Left ventricle myocardium inferior (tissue), 1 donor: Measurements from ENCODE around the gene ADARB1. TPM values are rescaled to one million over a fixed set of nuclear protein-coding genes. Genes with fewer than 3 reads are reported as not detected.

Experiments used
- DNase-seq: peaks from one replicate; pipeline ENCODE4 v3.0.0-alpha.2; 2020
- H3K27ac ChIP-seq: fragments of 200-600 bp; replicated peaks from 2 replicates; pipeline ENCODE4 v1.8.0; 2021
- H3K27me3 ChIP-seq: fragments of 200-600 bp; 2 replicates; pipeline ENCODE4 v1.8.0; 2021; ENCODE audit warnings: low read depth
- H3K36me3 ChIP-seq: fragments of 200-600 bp; 2 replicates; pipeline ENCODE4 v1.8.0; 2021
- H3K4me1 ChIP-seq: fragments of 200-600 bp; 2 replicates; pipeline ENCODE4 v1.8.0; 2021
- H3K4me3 ChIP-seq: fragments of 200-600 bp; 2 replicates; pipeline ENCODE4 v1.8.0; 2021; ENCODE audit warnings: mild to moderate bottlenecking, moderate library complexity
- H3K9me3 ChIP-seq: fragments of 200-600 bp; replicated peaks from 2 replicates; pipeline ENCODE4 v1.8.0; 2021
- intact Hi-C: fragments of 100-400 bp; cut with micrococcal nuclease; formaldehyde crosslinking; loops from one replicate; pipeline ENCODE4 v1.11.0; 2022
- total RNA-seq: library from RNA; stranded (reverse); fragmentation: NEBNext Ultra II Directional; extraction: Animal tissue kit (Norgen Biotek cat#: 25700); gene quantifications from one replicate; pipeline ENCODE4 v1.2.1, GENCODE V29; 2021
- TF ChIP-seq, protein P1 (sequence below): fragments of 200-600 bp; IDR thresholded peaks from 2 replicates; pipeline ENCODE4 v1.8.0; 2021; ENCODE audit warnings: antibody characterized with exemption, mild to moderate bottlenecking, borderline replicate concordance
- donor health status: DM: no; HTN: yes; CAD: no; lungs with severe emphysema.

ADARB1 gene
- total RNA-seq, 1 donor from 2014 or later: 15.5 TPM

DNA sequence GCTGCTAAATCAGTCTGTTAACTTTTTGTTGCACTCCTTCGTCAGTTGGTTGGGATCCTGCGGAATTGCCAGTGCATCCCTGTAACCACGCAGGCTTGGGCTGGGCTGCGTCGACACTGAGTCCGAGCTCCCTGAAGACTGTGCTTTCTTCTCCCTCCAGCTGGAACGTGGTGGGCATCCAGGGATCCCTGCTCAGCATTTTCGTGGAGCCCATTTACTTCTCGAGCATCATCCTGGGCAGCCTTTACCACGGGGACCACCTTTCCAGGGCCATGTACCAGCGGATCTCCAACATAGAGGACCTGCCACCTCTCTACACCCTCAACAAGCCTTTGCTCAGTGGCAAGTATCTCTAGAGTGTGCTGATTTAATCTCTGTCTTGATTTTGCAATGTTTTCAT lies 130.0 kb downstream of the ADARB1 start:
- no peaks in the 10 kb centered on the region for H3K4me1 ChIP-seq
- TF ChIP-seq, protein P1, sequence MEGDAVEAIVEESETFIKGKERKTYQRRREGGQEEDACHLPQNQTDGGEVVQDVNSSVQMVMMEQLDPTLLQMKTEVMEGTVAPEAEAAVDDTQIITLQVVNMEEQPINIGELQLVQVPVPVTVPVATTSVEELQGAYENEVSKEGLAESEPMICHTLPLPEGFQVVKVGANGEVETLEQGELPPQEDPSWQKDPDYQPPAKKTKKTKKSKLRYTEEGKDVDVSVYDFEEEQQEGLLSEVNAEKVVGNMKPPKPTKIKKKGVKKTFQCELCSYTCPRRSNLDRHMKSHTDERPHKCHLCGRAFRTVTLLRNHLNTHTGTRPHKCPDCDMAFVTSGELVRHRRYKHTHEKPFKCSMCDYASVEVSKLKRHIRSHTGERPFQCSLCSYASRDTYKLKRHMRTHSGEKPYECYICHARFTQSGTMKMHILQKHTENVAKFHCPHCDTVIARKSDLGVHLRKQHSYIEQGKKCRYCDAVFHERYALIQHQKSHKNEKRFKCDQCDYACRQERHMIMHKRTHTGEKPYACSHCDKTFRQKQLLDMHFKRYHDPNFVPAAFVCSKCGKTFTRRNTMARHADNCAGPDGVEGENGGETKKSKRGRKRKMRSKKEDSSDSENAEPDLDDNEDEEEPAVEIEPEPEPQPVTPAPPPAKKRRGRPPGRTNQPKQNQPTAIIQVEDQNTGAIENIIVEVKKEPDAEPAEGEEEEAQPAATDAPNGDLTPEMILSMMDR: no peak
- H3K36me3 ChIP-seq: peaks cover 43% of the 10 kb centered on the region
- DNase-seq: no peak
- no peak overlapping the region for H3K4me3 ChIP-seq
- no peaks in the 10 kb centered on the region for H3K27me3 ChIP-seq
- H3K9me3 ChIP-seq: no peaks in the 10 kb centered on the region
- intact Hi-C loops: no loop called here
- H3K27ac ChIP-seq: no peak overlapping the region

DNA sequence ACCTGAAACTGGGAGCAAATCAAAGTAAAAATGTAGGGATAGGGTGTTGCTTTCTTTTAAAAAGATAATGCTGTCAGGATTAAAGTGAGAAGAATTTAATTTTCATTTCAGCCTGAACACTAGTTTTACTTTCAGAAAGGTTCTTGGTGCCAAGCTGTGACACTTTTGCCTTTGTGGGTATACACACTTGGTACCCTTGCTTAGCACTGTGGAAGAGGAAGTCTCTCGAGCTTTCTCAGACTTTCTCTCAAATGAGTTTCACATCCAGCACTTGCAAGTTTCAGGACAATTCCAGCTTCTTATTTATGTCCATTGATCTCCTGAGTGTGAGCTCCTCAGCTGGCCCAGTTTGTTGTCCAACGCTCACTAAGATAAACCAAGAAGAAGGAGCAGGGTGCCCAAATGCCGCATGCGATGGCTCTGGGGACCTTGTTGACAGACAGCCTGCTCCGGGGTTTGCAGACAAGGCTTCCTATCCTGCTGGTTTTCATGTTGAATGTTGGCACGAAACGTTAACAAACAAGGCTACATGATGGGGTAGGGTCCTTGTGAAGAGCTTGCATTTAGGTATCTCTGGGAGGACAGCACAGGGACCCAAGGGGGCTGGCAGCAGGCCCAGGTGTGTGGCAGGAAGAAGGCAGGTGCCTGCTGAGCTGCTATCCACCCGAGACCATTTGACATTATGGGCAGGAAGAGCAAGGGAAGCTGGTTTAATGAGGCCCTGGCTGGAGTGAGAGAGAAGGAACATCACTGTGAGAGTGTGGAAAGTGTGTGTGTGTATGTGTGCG lies 133.7 kb downstream of the ADARB1 start:
- H3K27me3 ChIP-seq: no peaks in the 10 kb centered on the region
- peaks cover 74% of the 10 kb centered on the region for H3K36me3 ChIP-seq
- TF ChIP-seq, protein P1: no peak
- no peak overlapping the region for H3K27ac ChIP-seq
- DNase-seq: no peak
- H3K4me1 ChIP-seq: no peaks in the 10 kb centered on the region
- intact Hi-C loops: no loop called here
- H3K9me3 ChIP-seq: no peaks in the 10 kb centered on the region
- no peak overlapping the region for H3K4me3 ChIP-seq

DNA sequence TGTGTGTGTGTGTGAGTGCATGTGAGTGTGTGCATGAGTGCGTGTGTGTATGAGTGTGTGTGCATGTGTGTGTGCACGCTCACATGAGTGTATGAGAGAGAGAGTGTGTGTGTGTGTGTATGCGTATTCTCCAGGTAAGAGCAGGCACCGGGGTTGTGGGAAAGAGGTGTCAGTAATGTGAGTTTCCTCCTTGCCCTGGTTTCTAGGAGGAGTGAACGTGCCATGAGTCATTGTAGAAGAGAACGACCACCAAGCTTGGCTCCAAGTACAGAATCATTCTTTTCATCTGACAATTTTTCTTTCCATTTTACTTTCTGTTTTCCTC lies 134.2 kb downstream of the ADARB1 start:
- H3K36me3 ChIP-seq: peaks cover 71% of the 10 kb centered on the region
- no peak overlapping the region for H3K27ac ChIP-seq
- intact Hi-C loops: no loop called here
- no peaks in the 10 kb centered on the region for H3K9me3 ChIP-seq
- H3K4me3 ChIP-seq: no peak overlapping the region
- no peaks in the 10 kb centered on the region for H3K27me3 ChIP-seq
- no peak for DNase-seq
- no peaks in the 10 kb centered on the region for H3K4me1 ChIP-seq
- TF ChIP-seq, protein P1: no peak

- DNase-seq: no peak
- H3K27ac ChIP-seq: no peak overlapping the region
- TF ChIP-seq, protein P1: no peak
- peaks cover 67% of the 10 kb centered on the region for H3K36me3 ChIP-seq
- no peaks in the 10 kb centered on the region for H3K27me3 ChIP-seq
- intact Hi-C loops: no loop called here
- no peaks in the 10 kb centered on the region for H3K4me1 ChIP-seq
- H3K4me3 ChIP-seq: no peak overlapping the region
- H3K9me3 ChIP-seq: no peaks in the 10 kb centered on the region
Measured at GRCh38 chr21:45209046-45209445, 134.7 kb downstream of the ADARB1 start.

DNA sequence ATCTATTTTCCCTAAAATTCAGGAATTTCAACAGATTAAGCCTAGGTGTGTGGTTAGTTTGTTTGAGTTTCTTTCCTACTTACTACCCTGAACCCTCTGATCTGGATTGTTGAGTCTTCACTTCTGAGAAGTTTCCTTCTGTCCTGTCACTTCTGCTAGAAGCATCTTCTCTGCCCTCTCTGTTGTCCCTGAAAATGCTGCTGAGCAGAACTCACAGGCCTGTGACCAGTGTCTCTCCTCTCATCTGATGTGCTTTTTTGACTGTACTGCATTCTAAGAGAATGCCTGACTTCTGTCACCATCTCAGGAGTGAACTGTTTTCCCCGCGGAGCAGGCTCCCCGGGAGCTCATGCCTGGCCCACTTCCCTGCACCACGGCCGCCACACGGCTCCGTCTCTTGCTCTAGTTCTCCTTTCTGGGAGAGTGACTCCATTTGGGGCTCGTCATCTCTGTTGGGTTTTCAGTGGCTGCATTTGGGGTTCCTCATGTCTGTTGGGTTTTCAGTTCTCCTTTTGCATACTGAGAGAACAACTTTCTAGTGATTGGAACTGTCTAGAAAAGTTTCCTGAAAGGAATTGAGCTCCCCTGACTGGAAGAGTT lies 135.4 kb downstream of the ADARB1 start:
- TF ChIP-seq, protein P1: no peak
- no peak overlapping the region for H3K4me3 ChIP-seq
- H3K4me1 ChIP-seq: no peaks in the 10 kb centered on the region
- H3K36me3 ChIP-seq: peaks cover 59% of the 10 kb centered on the region
- intact Hi-C loops: no loop called here
- H3K27ac ChIP-seq: no peak overlapping the region
- DNase-seq: no peak
- no peaks in the 10 kb centered on the region for H3K9me3 ChIP-seq
- no peaks in the 10 kb centered on the region for H3K27me3 ChIP-seq
